ENCODE results near the gene MLYCD. TPM values are rescaled to one million over a fixed set of nuclear protein-coding genes. Genes with fewer than 3 reads are reported as not detected.

The MLYCD gene
- total RNA-seq, 2 experiments from 2014 or later: 5.3 to 5.7 TPM

- Mint-ChIP-seq H3K36me3 (no peaks in the 10 kb centered on the region), H3K4me3 (no peak overlapping the region), H3K27me3 (peaks cover 20% of the 10 kb centered on the region), H3K9me3 (ENCODE audit: low read depth) (no peaks in the 10 kb centered on the region), H3K27ac (no peak overlapping the region), H3K4me1 (peaks cover 2% of the 10 kb centered on the region)
- no peak for ATAC-seq
- DNase-seq: no peak
- CTCF ChIA-PET: interaction anchor here (1.1 to 2.2 kb wide), 2 partner anchors 91 to 92 kb away, joined by 3 to 7 read pairs; no protein-coding TSS in a partner anchor
These were observed 73.5 kb downstream of the MLYCD start for GRCh38 chr16:83972256-83973008.

DNA sequence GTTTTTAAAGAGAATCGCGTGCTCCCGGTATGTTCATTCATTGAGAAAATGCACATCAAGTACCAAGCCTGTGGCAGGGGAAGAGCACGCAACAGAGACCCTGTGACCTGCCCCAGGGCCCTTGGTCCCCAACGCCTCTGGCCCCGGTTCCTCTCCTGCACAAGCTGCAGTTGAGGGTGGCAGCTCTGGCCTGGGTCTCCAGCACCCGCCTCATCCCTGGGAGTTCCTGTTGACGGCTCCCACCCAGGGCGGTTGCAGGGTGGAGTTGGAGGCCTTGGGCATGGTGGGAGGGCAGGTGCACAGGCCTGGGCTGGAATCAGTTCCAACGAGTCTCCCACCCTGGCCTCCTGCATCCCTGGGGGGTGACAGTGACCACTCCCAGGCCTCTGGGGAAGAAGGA lies 74.2 kb downstream of the MLYCD start:
- DNase-seq (no peak), ATAC-seq (no peak)
- Mint-ChIP-seq H3K27ac (no peak overlapping the region), H3K27me3 (peaks cover 16% of the 10 kb centered on the region), H3K9me3 (ENCODE audit: low read depth) (no peaks in the 10 kb centered on the region), H3K4me1 (no peaks in the 10 kb centered on the region), H3K36me3 (no peaks in the 10 kb centered on the region), H3K4me3 (no peak overlapping the region)
- CTCF ChIA-PET: interaction anchor here (1.1 kb wide), 1 partner anchor 92 kb away, joined by 3 read pairs; no protein-coding TSS in a partner anchor

- Mint-ChIP-seq H3K27ac (no peak overlapping the region), H3K4me1 (no peaks in the 10 kb centered on the region), H3K36me3 (no peaks in the 10 kb centered on the region), H3K4me3 (no peak overlapping the region), H3K9me3 (ENCODE audit: low read depth) (peaks cover 2% of the 10 kb centered on the region), H3K27me3 (peaks cover 16% of the 10 kb centered on the region)
- CTCF ChIA-PET: no interaction called here
- DNase-seq (no peak), ATAC-seq (no peak)
These were observed 74.9 kb downstream of the MLYCD start for GRCh38 chr16:83973581-83974385.

GRCh38 chr16:83974475-83974874 lies 75.6 kb downstream of the MLYCD start:
- no peak overlapping the region for H3K4me3 Mint-ChIP-seq
- DNase-seq (no peak), ATAC-seq (no peak)
- no peaks in the 10 kb centered on the region for H3K4me1 Mint-ChIP-seq
- CTCF ChIA-PET: no interaction called here
- H3K27me3 Mint-ChIP-seq: peaks cover 12% of the 10 kb centered on the region
- no peaks in the 10 kb centered on the region for H3K36me3 Mint-ChIP-seq
- peaks cover 5% of the 10 kb centered on the region for H3K9me3 Mint-ChIP-seq (ENCODE audit: low read depth)
- H3K27ac Mint-ChIP-seq: no peak overlapping the region

- no peak overlapping the region for H3K4me3 Mint-ChIP-seq
- no peaks in the 10 kb centered on the region for H3K4me1 Mint-ChIP-seq
- ATAC-seq: no peak
- no peak overlapping the region for H3K27ac Mint-ChIP-seq
- no peak for DNase-seq
- H3K9me3 Mint-ChIP-seq (ENCODE audit: low read depth): peaks cover 5% of the 10 kb centered on the region
- CTCF ChIA-PET: no interaction called here
- H3K36me3 Mint-ChIP-seq: no peaks in the 10 kb centered on the region
- H3K27me3 Mint-ChIP-seq: peaks cover 6% of the 10 kb centered on the region
These were observed 76.8 kb downstream of the MLYCD start for GRCh38 chr16:83975590-83976260.

Other genes with a start within 250 kb of the MLYCD start
- 10 to 100 TPM; 56.5 to 72.8 TPM for gene HSBP1, start 91.1 kb upstream of the MLYCD start, total RNA-seq
- under 1 TPM; 0.21 to 0.93 TPM for gene OSGIN1, start 54.1 kb downstream of the MLYCD start, total RNA-seq
- not detected for gene NECAB2, start 69.1 kb downstream of the MLYCD start, total RNA-seq
- gene SLC38A8, start 143.7 kb downstream of the MLYCD start, total RNA-seq: not detected
- 10 to 100 TPM; 56.1 to 57.8 TPM for gene MBTPS1, start 217.8 kb downstream of the MLYCD start, total RNA-seq
- 10 to 100 TPM; 10.4 to 17.2 TPM for gene HSDL1, start 246.1 kb downstream of the MLYCD start, total RNA-seq
- not detected for gene DNAAF1, start 246.2 kb downstream of the MLYCD start, total RNA-seq

Data from activated CD8-positive, alpha-beta memory T cell treated with anti-CD3 and anti-CD28 coated beads, Interleukin-2, amount 10 ng/mL, durations not matched to agents 7 days and 5 days (primary cell).